Psoas muscle (tissue), 8 donors: Measurements from ENCODE around the gene VSIG10L2. TPM values are rescaled to one million over a fixed set of nuclear protein-coding genes. Genes with fewer than 3 reads are reported as not detected.

Experiments used
- ATAC-seq, 4 donors: fragments of 200-7000 bp; cut with Tn5 transposase; one replicate each; pipeline ENCODE4 v1.9.1; 2020; ENCODE audit warnings: moderate library complexity in 3 of 4, mild to moderate bottlenecking in 2 of 4
- DNase-seq, 2 donors: peaks; one replicate each; pipeline ENCODE4 v3.0.0-alpha.2; 2020
- H3K27ac ChIP-seq: fragments of 200-600 bp; one replicate; pipeline ENCODE4 v1.8.0; 2022
- H3K27me3 ChIP-seq, 3 donors: fragments of 200-600 bp in 1 of 3; one replicate each; pipeline versions ENCODE4 v1.6.1 to v1.8.0; 2013 to 2022; ENCODE audit warnings: low read length in 2 of 3, mild to moderate bottlenecking in 2 of 3, moderate library complexity in 1 of 3; ENCODE audit not compliant: insufficient read depth in 3 of 3
- H3K36me3 ChIP-seq, 2 donors: fragments of 200-600 bp in 1 of 2; one replicate each; pipeline versions ENCODE4 v1.6.1 to v1.8.0; 2013 to 2022; ENCODE audit warnings: low read depth in 1 of 2, mild to moderate bottlenecking in 1 of 2, moderate library complexity in 1 of 2; ENCODE audit not compliant: insufficient read depth in 1 of 2
- H3K4me1 ChIP-seq: fragments of 200-600 bp; one replicate; pipeline ENCODE4 v1.8.0; 2022
- H3K4me3 ChIP-seq: fragments of 200-600 bp; one replicate; pipeline ENCODE4 v1.8.0; 2022; ENCODE audit warnings: mild to moderate bottlenecking
- H3K9me3 ChIP-seq: fragments of 200-600 bp; one replicate; pipeline ENCODE4 v1.8.0; 2022
- CTCF ChIP-seq: fragments of 200-600 bp; IDR thresholded peaks from one replicate; pipeline ENCODE4 v1.8.0; 2022; ENCODE audit warnings: antibody characterized with exemption
- WGBS, 3 donors: extraction: QIAGEN DNeasy Blood & Tissue Kit; methylation state at CpG; one replicate each; pipeline versions ENCODE4 v1.1.6 to v1.1.7; 2013; 5-methylcytosine and 5-hydroxymethylcytosine counted together
- intact Hi-C, 2 donors: fragments of 100-400 bp; cut with DNase I; formaldehyde crosslinking; loops; one replicate each; pipeline versions ENCODE4 v1.11.0 to v1.14.2; 2022
- polyA plus RNA-seq, 3 donors: library from polyadenylated mRNA; stranded (reverse); fragments of 200-250 nt; gene quantifications; one replicate each; pipeline ENCODE4 v1.2.3, GENCODE V29; 2013
- total RNA-seq, 4 donors: library from RNA; stranded (reverse); fragmentation: NEBNext Ultra II Directional in 2 of 4; extraction: Animal tissue kit (Norgen Biotek cat#: 25700) in 2 of 4; gene quantifications; one replicate each; pipeline versions ENCODE4 v1.2.1 to v1.2.4, GENCODE V29; 2021 to 2023
- donor health status: healthy with polysubstance abuse.
- donor health status: DM: no; HTN: no; CAD: no; lungs with moderate emphysema.
- donor health status: Bipolar disorder and iron deficiency.
- donor health status: healthy.
- donor health status: DM: yes; HTN: yes; CAD: no.
- donor health status: DM: no; HTN: no; CAD: no.
- donor health status: DM: no; HTN: no; CAD: no.
- donor health status: DM: yes; HTN: yes; CAD: no.

Gene VSIG10L2
- total and polyA plus RNA-seq, 7 donors, result 0.21 TPM; not detected in 6

DNA sequence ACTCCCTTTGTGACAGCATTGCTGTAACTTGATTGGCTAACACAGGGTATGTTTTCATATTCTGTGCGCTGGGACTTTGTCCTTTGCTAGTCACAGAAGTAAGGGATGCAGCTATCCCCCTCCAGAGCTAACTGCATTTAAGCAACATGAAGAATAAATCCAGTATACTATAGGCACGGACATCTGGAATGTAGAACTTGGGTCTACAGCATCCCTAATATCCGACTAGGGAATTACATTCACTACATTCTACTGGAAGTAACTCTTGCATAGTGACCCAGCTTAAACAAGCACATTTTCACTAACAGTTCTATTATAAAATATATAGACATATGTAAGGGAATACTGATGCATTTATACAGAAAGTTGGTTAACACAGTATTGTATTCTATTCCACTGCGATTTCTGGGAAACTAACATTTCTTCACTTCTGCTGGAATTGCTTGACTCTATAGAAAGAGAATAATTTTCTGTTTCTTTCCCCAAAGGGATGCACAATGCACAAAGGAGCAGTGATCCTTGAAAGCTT lies 13.1 kb downstream of the VSIG10L2 start:
- no peak overlapping the region for H3K4me3 ChIP-seq
- no peak for TF ChIP-seq CTCF
- WGBS, 3 donors, result 80 to 87% (median 84%) methylated on average over 4 of the region's 4 CpGs
- no peak for ATAC-seq
- H3K27me3 ChIP-seq, result no peaks in the 10 kb centered on the region
- H3K9me3 ChIP-seq, result peaks cover 7% of the 10 kb centered on the region
- DNase-seq, result no peak
- no peaks in the 10 kb centered on the region for H3K4me1 ChIP-seq
- intact Hi-C loops, result no loop called here
- H3K36me3 ChIP-seq, result peaks cover 0 to 7% of the 10 kb centered on the region in 2 donors
- no peak overlapping the region for H3K27ac ChIP-seq

- intact Hi-C loops, result no loop called here
- H3K27ac ChIP-seq, result no peak overlapping the region
- peaks cover 7% of the 10 kb centered on the region for H3K9me3 ChIP-seq
- no peak for TF ChIP-seq CTCF
- H3K4me1 ChIP-seq, result no peaks in the 10 kb centered on the region
- no peaks in the 10 kb centered on the region for H3K27me3 ChIP-seq
- H3K4me3 ChIP-seq, result no peak overlapping the region
- DNase-seq (no peak), ATAC-seq (no peak)
- H3K36me3 ChIP-seq, result peaks cover 0 to 7% of the 10 kb centered on the region in 2 donors
- WGBS, 3 donors, result 88 to 92% (median 91%) methylated on average over 6 of the region's 6 CpGs
Measured at GRCh38 chr11:125959511-125959910, 13.7 kb downstream of the VSIG10L2 start.

DNA sequence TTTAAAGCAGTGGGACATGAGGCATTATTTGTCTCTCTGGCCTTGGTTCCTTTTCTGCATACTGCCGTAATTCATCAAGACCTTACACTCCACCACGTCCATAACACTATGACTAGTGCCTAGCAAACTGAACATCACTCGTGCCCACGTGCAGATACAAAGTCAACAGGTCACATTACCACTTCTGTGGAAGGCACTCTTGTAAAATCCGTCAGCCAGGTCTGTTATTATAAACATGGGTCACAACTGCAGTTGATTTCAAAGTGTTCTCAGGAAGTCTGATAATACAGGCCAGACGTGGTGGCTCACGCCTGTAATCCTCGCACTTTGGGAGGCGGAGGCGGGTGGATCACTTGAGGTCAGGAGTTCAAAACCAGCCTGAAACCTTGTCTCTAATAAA lies 14.1 kb downstream of the VSIG10L2 start:
- WGBS, 3 donors, result 91 to 93% (median 93%) methylated on average over 10 of the region's 10 CpGs
- H3K4me3 ChIP-seq, result no peak overlapping the region
- H3K27me3 ChIP-seq, result no peaks in the 10 kb centered on the region
- no peak for TF ChIP-seq CTCF
- H3K9me3 ChIP-seq, result peaks cover 7% of the 10 kb centered on the region
- ATAC-seq (no peak), DNase-seq (no peak)
- H3K36me3 ChIP-seq, result peaks cover 0 to 7% of the 10 kb centered on the region in 2 donors
- H3K4me1 ChIP-seq, result no peaks in the 10 kb centered on the region
- no peak overlapping the region for H3K27ac ChIP-seq
- intact Hi-C loops, result no loop called here

DNA sequence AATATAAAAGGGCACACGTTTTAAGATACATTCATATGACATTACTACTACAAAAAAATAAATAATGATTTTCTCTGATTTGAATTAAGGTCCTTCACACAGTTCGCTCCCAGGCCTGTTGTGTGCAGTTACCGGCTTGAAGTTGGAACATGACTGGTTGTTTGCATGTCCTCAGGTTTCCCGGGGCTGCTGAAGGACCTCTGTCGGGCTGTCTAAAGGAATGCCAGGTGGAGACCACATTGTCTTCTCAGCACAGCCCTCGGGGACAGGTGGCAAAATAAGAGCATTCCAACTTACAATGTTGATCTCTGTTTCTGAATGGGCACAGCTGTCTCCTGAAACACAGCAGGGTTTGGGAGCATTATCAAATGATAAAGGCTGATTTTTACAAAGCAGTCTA lies 14.9 kb downstream of the VSIG10L2 start:
- Histone ChIP-seq H3K4me3 (no peak overlapping the region), H3K36me3 (peaks cover 0 to 7% of the 10 kb centered on the region in 2 donors), H3K27me3 (no peaks in the 10 kb centered on the region), H3K4me1 (no peaks in the 10 kb centered on the region), H3K27ac (no peak overlapping the region), H3K9me3 (peaks cover 7% of the 10 kb centered on the region)
- DNase-seq (no peak), ATAC-seq (no peak)
- 70 to 83% (median 73%) methylated on average over 6 of the region's 6 CpGs for WGBS, 3 donors
- intact Hi-C loops, result no loop called here
- TF ChIP-seq CTCF, result no peak

GRCh38 chr11:125967515-125967914 lies 21.7 kb downstream of the VSIG10L2 start:
- Histone ChIP-seq H3K4me1 (no peaks in the 10 kb centered on the region), H3K9me3 (peaks cover 7% of the 10 kb centered on the region), H3K36me3 (no peaks in the 10 kb centered on the region), H3K27ac (no peak overlapping the region), H3K27me3 (no peaks in the 10 kb centered on the region), H3K4me3 (no peak overlapping the region)
- DNase-seq, result no peak
- 92 to 98% (median 93%) methylated on average over 4 of the region's 4 CpGs for WGBS, 3 donors
- intact Hi-C loops, result no loop called here
- TF ChIP-seq CTCF, result no peak
- ATAC-seq, result no peak
